Neural cell (in vitro differentiated cells): ENCODE measurements around the gene KCTD3. TPM values are rescaled to one million over a fixed set of nuclear protein-coding genes. Genes with fewer than 3 reads are reported as not detected.

Source experiments
- H2AFZ ChIP-seq: fragments of 200-600, 300-800 bp; sonication (generic), shearing (Covaris generic); 2 replicates; pipeline ENCODE4 v1.6.0; 2014; ENCODE audit warnings: low read depth, mild to moderate bottlenecking, antibody characterized with exemption, low read length, moderate library complexity
- H3F3A ChIP-seq: fragments of 200-600 bp; shearing (Covaris generic); 2 replicates; pipeline ENCODE4 v1.6.1; 2016; ENCODE audit warnings: mild to moderate bottlenecking, moderate library complexity, mixed read lengths, antibody characterized with exemption, low read length; ENCODE audit not compliant: insufficient read depth, poor library complexity, severe bottlenecking
- H3K27ac ChIP-seq: fragments of 200-600, 300-800 bp; sonication (generic), shearing (Covaris generic); 2 replicates; pipeline ENCODE4 v1.5.1; 2014; ENCODE audit warnings: mild to moderate bottlenecking, low read length, moderate library complexity
- H3K27me3 ChIP-seq: fragments of 300-800, 200-600 bp; sonication (generic), shearing (Covaris generic); 2 replicates; pipeline ENCODE4 v1.6.0; 2014; ENCODE audit warnings: mild to moderate bottlenecking, low read depth, low read length, moderate library complexity; ENCODE audit not compliant: insufficient read depth
- H3K36me3 ChIP-seq: fragments of 300-800, 200-600 bp; sonication (generic), shearing (Covaris generic); 2 replicates; pipeline ENCODE4 v1.5.1; 2014; ENCODE audit warnings: mild to moderate bottlenecking, antibody characterized with exemption, low read length, moderate library complexity; ENCODE audit not compliant: insufficient read depth
- H3K4me2 ChIP-seq: fragments of 300-800, 200-600 bp; sonication (generic), shearing (Covaris generic); 2 replicates; pipeline ENCODE4 v1.6.0; 2014; ENCODE audit warnings: mild to moderate bottlenecking, low read length
- H3K4me3 ChIP-seq: fragments of 300-800, 200-600 bp; sonication (generic), shearing (Covaris generic); 2 replicates; pipeline ENCODE4 v1.5.1; 2014; ENCODE audit warnings: mild to moderate bottlenecking, low read length, moderate library complexity
- H3K79me2 ChIP-seq: fragments of 200-600 bp; shearing (Covaris generic); replicated peaks from 2 replicates; pipeline ENCODE4 v1.6.0; 2014; ENCODE audit warnings: mild to moderate bottlenecking, low read length, moderate library complexity; ENCODE audit not compliant: insufficient read depth
- H3K9ac ChIP-seq: fragments of 300-800, 200-600 bp; sonication (generic), shearing (Covaris generic); 2 replicates; pipeline ENCODE4 v1.6.1; 2016; ENCODE audit warnings: mild to moderate bottlenecking, low read length, mixed read lengths
- H3K9me2 ChIP-seq: fragments of 200-600 bp; shearing (Covaris generic); 2 replicates; pipeline ENCODE4 v1.6.1; 2016; ENCODE audit warnings: mild to moderate bottlenecking, low read length, mixed read lengths; ENCODE audit not compliant: insufficient read depth
- H3K9me3 ChIP-seq: fragments of 200-600, 300-800 bp; sonication (generic), shearing (Covaris generic); 2 replicates; pipeline ENCODE4 v1.6.1; 2016; ENCODE audit warnings: mild to moderate bottlenecking, mixed run types, low read length, moderate library complexity, mixed read lengths
- H4K20me1 ChIP-seq: fragments of 200-600 bp; shearing (Covaris generic); 2 replicates; pipeline ENCODE4 v1.6.1; 2016; ENCODE audit warnings: mild to moderate bottlenecking, mixed run types; ENCODE audit not compliant: insufficient read depth
- EP300 ChIP-seq: fragments of 450-650 bp; conservative IDR thresholded peaks from 2 replicates; pipeline ENCODE4 v1.6.1; 2014; ENCODE audit warnings: antibody characterized with exemption, mild to moderate bottlenecking, moderate library complexity; ENCODE audit not compliant: poor library complexity, severe bottlenecking
- EZH2 ChIP-seq: fragments of 200-600, 300-800 bp; shearing (Covaris generic), sonication (generic); IDR thresholded peaks from 2 replicates; pipeline ENCODE4 v1.6.1; 2014; ENCODE audit warnings: antibody characterized with exemption, low read length, borderline replicate concordance, mild to moderate bottlenecking; ENCODE audit not compliant: insufficient read depth, poor library complexity, severe bottlenecking
- MXI1 ChIP-seq: fragments of 450-650 bp; conservative IDR thresholded peaks from 2 replicates; pipeline ENCODE4 v1.6.1; 2014; ENCODE audit warnings: antibody characterized with exemption, mild to moderate bottlenecking; ENCODE audit not compliant: poor library complexity, severe bottlenecking
- POLR2AphosphoS5 ChIP-seq: IDR thresholded peaks from 2 replicates; pipeline ENCODE4 v1.6.1; 2012
- RAD21 ChIP-seq: fragments of 450-650 bp; conservative IDR thresholded peaks from 2 replicates; pipeline ENCODE4 v1.6.1; 2014; ENCODE audit warnings: antibody characterized with exemption, mild to moderate bottlenecking, moderate library complexity
- REST ChIP-seq: IDR thresholded peaks from 2 replicates; pipeline ENCODE4 v1.6.1; 2012; ENCODE audit warnings: borderline replicate concordance
- SMC3 ChIP-seq: fragments of 450-650 bp; conservative IDR thresholded peaks from 2 replicates; pipeline ENCODE4 v1.6.1; 2014; ENCODE audit warnings: antibody characterized with exemption, mild to moderate bottlenecking, moderate library complexity; ENCODE audit not compliant: poor library complexity
- TAF1 ChIP-seq: IDR thresholded peaks from 2 replicates; pipeline ENCODE4 v1.6.1; 2012; ENCODE audit warnings: low read depth
- polyA plus RNA-seq: library from polyadenylated mRNA; depleted of rRNA; stranded (reverse); fragments of >200 nt; gene quantifications from 2 replicates; pipeline ENCODE4 v1.2.3, GENCODE V29; 2014
- TF ChIP-seq, protein P1 (sequence below): fragments of 450-650 bp; IDR thresholded peaks from 2 replicates; pipeline ENCODE4 v1.5.1; 2014; ENCODE audit warnings: antibody characterized with exemption, mild to moderate bottlenecking, moderate library complexity; ENCODE audit not compliant: poor library complexity, severe bottlenecking

The KCTD3 gene
- polyA plus RNA-seq, 1 donor from 2014 or later: 82.9 TPM

DNA sequence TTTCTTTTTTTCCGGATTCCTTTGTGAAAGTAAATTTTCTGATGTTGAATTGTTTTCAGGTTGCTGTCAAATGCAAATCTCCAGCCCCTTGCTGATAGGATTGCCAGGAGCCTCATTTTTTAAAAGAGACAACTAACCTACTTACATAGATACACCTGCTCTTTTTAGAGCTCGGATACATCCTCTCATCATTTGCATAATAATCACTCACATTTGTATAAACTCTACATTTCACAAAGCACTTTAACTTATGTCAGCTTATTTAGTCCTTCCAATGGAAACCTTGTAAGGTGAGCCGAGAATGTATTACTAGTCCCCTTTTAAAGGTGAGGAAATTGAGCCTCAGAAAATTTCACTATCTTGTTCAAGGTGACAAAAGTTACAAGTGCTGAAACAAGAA is 84.8 kb downstream of the KCTD3 start:
- H2AFZ ChIP-seq: no peak overlapping the region
- H3K9me2 ChIP-seq: no peaks in the 10 kb centered on the region
- no peak overlapping the region for H3K27ac ChIP-seq
- no peaks in the 10 kb centered on the region for H3K9me3 ChIP-seq
- no peaks in the 10 kb centered on the region for H4K20me1 ChIP-seq
- H3K36me3 ChIP-seq: no peaks in the 10 kb centered on the region
- no peak overlapping the region for H3K9ac ChIP-seq
- H3K4me3 ChIP-seq: no peak overlapping the region
- H3F3A ChIP-seq: no peaks in the 10 kb centered on the region
- H3K27me3 ChIP-seq: no peaks in the 10 kb centered on the region
- H3K4me2 ChIP-seq: no peak overlapping the region
- no peaks in the 10 kb centered on the region for H3K79me2 ChIP-seq
- no peak for TF ChIP-seq SMC3
- TF ChIP-seq RAD21: no peak
- TF ChIP-seq EP300: no peak
- TF ChIP-seq EZH2: no peak
- TF ChIP-seq, protein P1, sequence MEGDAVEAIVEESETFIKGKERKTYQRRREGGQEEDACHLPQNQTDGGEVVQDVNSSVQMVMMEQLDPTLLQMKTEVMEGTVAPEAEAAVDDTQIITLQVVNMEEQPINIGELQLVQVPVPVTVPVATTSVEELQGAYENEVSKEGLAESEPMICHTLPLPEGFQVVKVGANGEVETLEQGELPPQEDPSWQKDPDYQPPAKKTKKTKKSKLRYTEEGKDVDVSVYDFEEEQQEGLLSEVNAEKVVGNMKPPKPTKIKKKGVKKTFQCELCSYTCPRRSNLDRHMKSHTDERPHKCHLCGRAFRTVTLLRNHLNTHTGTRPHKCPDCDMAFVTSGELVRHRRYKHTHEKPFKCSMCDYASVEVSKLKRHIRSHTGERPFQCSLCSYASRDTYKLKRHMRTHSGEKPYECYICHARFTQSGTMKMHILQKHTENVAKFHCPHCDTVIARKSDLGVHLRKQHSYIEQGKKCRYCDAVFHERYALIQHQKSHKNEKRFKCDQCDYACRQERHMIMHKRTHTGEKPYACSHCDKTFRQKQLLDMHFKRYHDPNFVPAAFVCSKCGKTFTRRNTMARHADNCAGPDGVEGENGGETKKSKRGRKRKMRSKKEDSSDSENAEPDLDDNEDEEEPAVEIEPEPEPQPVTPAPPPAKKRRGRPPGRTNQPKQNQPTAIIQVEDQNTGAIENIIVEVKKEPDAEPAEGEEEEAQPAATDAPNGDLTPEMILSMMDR: no peak
- no peak for TF ChIP-seq TAF1
- no peak for TF ChIP-seq MXI1
- TF ChIP-seq REST: no peak
- no peak for TF ChIP-seq POLR2AphosphoS5

DNA sequence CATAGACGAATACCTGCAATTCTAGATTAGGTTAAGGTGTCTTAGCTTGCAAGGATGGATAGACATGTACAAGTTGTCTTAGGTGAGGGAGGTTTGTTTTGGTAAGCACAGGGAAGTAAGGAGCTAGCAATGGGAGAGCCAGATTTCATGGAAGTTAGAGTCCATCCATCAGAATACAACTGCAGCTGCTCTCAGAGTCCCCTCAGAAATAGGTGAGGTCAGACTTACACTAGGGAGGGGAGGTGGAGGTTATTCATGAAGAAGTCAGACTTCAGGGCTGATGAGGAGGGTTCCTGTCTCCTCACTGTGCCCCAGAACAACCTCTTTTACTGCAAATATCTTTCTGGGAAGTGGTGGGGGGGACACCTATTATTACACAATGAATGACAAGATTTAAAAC is 85.3 kb downstream of the KCTD3 start:
- Histone ChIP-seq H3K4me2 (no peak overlapping the region), H3K9me2 (no peaks in the 10 kb centered on the region), H4K20me1 (no peaks in the 10 kb centered on the region), H3K27me3 (no peaks in the 10 kb centered on the region), H3K9me3 (no peaks in the 10 kb centered on the region), H3K4me3 (no peak overlapping the region), H3F3A (no peaks in the 10 kb centered on the region), H3K27ac (no peak overlapping the region), H3K36me3 (no peaks in the 10 kb centered on the region), H3K9ac (no peak overlapping the region), H2AFZ (no peak overlapping the region), H3K79me2 (no peaks in the 10 kb centered on the region)
- no peak for TF ChIP-seq EP300
- TF ChIP-seq EZH2: no peak
- no peak for TF ChIP-seq MXI1
- TF ChIP-seq, protein P1: no peak
- no peak for TF ChIP-seq POLR2AphosphoS5
- TF ChIP-seq SMC3: no peak
- no peak for TF ChIP-seq TAF1
- no peak for TF ChIP-seq RAD21
